IMR-90 (cell line): ENCODE results near the gene SMIM22. TPM values are rescaled to one million over a fixed set of nuclear protein-coding genes. Genes with fewer than 3 reads are reported as not detected.

Experiments
- ATAC-seq: fragments of 200-7000 bp; cut with Tn5 transposase; 2 replicates; pipeline ENCODE4 v1.9.1; 2020; ENCODE audit warnings: low read depth, mild to moderate bottlenecking, moderate library complexity
- BruUV-seq: library from RNA; stranded (reverse); fragments of 400-500 nt; replicated peaks from 2 replicates; lab custom pipeline; 2021; lab: Mats Ljungman, UMichigan
- CTCF ChIA-PET: fragments of 300-600 bp; formaldehyde crosslinking; extraction: SDS; loops from one replicate; lab custom pipeline; 2021; ENCODE audit warnings: antibody characterized with exemption; lab: Yijun Ruan, JAX
- POLR2A ChIA-PET: fragments of 300-600 bp; sonication (Branson Sonifier 250); formaldehyde crosslinking; loops from one replicate; lab custom pipeline; 2022; ENCODE audit warnings: antibody characterized with exemption; ENCODE audit not compliant: unreplicated experiment; lab: Charles Lee
- DNase-seq: peaks from one replicate; pipeline ENCODE4 v3.0.0; 2013
- H2AFZ ChIP-seq: replicated peaks from 2 replicates; pipeline ENCODE3; 2013; ENCODE audit warnings: low read length, mild to moderate bottlenecking; ENCODE audit not compliant: poor library complexity
- H2AK5ac ChIP-seq: 2 replicates; pipeline ENCODE4 v1.6.1; 2013; ENCODE audit warnings: low read depth, low read length, inconsistent platforms
- H2AK9ac ChIP-seq: replicated peaks from 2 replicates; pipeline ENCODE3; 2013; ENCODE audit warnings: mild to moderate bottlenecking, low read depth, low read length, moderate library complexity; ENCODE audit not compliant: poor library complexity
- H2BK120ac ChIP-seq: 2 replicates; pipeline ENCODE4 v1.6.1; 2013; ENCODE audit warnings: low read depth, low read length, inconsistent platforms
- H2BK15ac ChIP-seq: 3 replicates; pipeline ENCODE4 v1.6.1; 2013; ENCODE audit warnings: low read depth, low read length, inconsistent platforms
- H2BK20ac ChIP-seq: 2 replicates; pipeline ENCODE4 v1.6.1; 2013; ENCODE audit warnings: low read depth, mild to moderate bottlenecking, inconsistent platforms, low read length, moderate library complexity
- H2BK5ac ChIP-seq: 2 replicates; pipeline ENCODE4 v1.6.1; 2013; ENCODE audit warnings: mild to moderate bottlenecking, low read depth, low read length, inconsistent platforms; ENCODE audit not compliant: poor library complexity, severe bottlenecking
- H3K14ac ChIP-seq: replicated peaks from 2 replicates; pipeline ENCODE4 v1.6.1; 2013; ENCODE audit warnings: low read depth, low read length, inconsistent platforms
- H3K18ac ChIP-seq: 2 replicates; pipeline ENCODE4 v1.6.1; 2013; ENCODE audit warnings: low read depth, low read length, control low read depth
- H3K23ac ChIP-seq: 2 replicates; pipeline ENCODE4 v1.6.1; 2013; ENCODE audit warnings: low read depth, low read length, inconsistent platforms
- H3K27ac ChIP-seq: 2 replicates; pipeline ENCODE4 v1.5.1; 2013; ENCODE audit warnings: mild to moderate bottlenecking, control low read depth, low read length; ENCODE audit not compliant: insufficient read depth
- H3K27me3 ChIP-seq: 2 replicates; pipeline ENCODE4 v1.6.1; 2013; ENCODE audit warnings: low read length; ENCODE audit not compliant: control insufficient read depth, insufficient read depth
- H3K36me3 ChIP-seq: 2 replicates; pipeline ENCODE4 v1.6.1; 2013; ENCODE audit warnings: low read length, mixed read lengths; ENCODE audit not compliant: control insufficient read depth, insufficient read depth
- H3K4ac ChIP-seq: 2 replicates; pipeline ENCODE4 v1.6.1; 2013; ENCODE audit warnings: low read depth, low read length, inconsistent platforms
- H3K4me1 ChIP-seq: 2 replicates; pipeline ENCODE4 v1.6.1; 2013; ENCODE audit warnings: low read length, mixed read lengths; ENCODE audit not compliant: control insufficient read depth, insufficient read depth
- H3K4me2 ChIP-seq: 2 replicates; pipeline ENCODE4 v1.6.1; 2013; ENCODE audit warnings: low read depth, mild to moderate bottlenecking, control low read depth, low read length, moderate library complexity
- H3K4me3 ChIP-seq: 2 replicates; pipeline ENCODE4 v1.5.1; 2013; ENCODE audit warnings: low read depth, mild to moderate bottlenecking, control low read depth, low read length, moderate library complexity; ENCODE audit not compliant: insufficient read depth
- H3K56ac ChIP-seq: 2 replicates; pipeline ENCODE4 v1.6.1; 2013; ENCODE audit warnings: low read length, inconsistent platforms; ENCODE audit not compliant: insufficient read depth; ENCODE audit errors: extremely low read depth
- H3K79me1 ChIP-seq, 2 experiments: 2 replicates each; pipeline ENCODE4 v1.6.1; 2013; ENCODE audit warnings: low read length in 2 of 2, inconsistent platforms in 1 of 2, low read depth in 1 of 2
- H3K9ac ChIP-seq: 2 replicates; pipeline ENCODE4 v1.6.1; 2013; ENCODE audit warnings: low read depth, low read length, control low read depth
- H3K9me1 ChIP-seq: 2 replicates; pipeline ENCODE4 v1.6.1; 2013; ENCODE audit warnings: low read length, inconsistent platforms; ENCODE audit not compliant: insufficient read depth
- H3K9me3 ChIP-seq: 2 replicates; pipeline ENCODE4 v1.6.1; 2013; ENCODE audit warnings: low read length; ENCODE audit not compliant: control insufficient read depth, insufficient read depth
- H4K20me1 ChIP-seq: 2 replicates; pipeline ENCODE4 v1.6.1; 2013; ENCODE audit warnings: low read length, inconsistent platforms; ENCODE audit not compliant: insufficient read depth
- H4K5ac ChIP-seq: 2 replicates; pipeline ENCODE4 v1.6.1; 2013; ENCODE audit warnings: mild to moderate bottlenecking, low read depth, low read length, control low read depth
- H4K8ac ChIP-seq, 2 experiments: 2 replicates each; pipeline ENCODE4 v1.6.1; 2013; ENCODE audit warnings: low read depth in 2 of 2, low read length in 2 of 2, control low read depth in 1 of 2, inconsistent platforms in 1 of 2
- H4K91ac ChIP-seq: 2 replicates; pipeline ENCODE4 v1.6.1; 2013; ENCODE audit warnings: low read depth, low read length, inconsistent platforms; ENCODE audit not compliant: insufficient read depth
- BHLHE40 ChIP-seq: fragments of 150-350 bp; IDR thresholded peaks from 2 replicates; pipeline ENCODE4 v1.6.1; 2016; ENCODE audit warnings: mild to moderate bottlenecking, low read depth, low read length
- CEBPB ChIP-seq: IDR thresholded peaks from 2 replicates; pipeline ENCODE4 v1.6.1; 2012; ENCODE audit warnings: low read depth, low read length, improper control_type of control experiment
- CHD1 ChIP-seq: IDR thresholded peaks from 2 replicates; pipeline ENCODE4 v1.6.1; 2012; ENCODE audit warnings: low read depth, low read length, improper control_type of control experiment
- FOS ChIP-seq: fragments of 150-350 bp; IDR thresholded peaks from 2 replicates; pipeline ENCODE4 v1.6.1; 2016; ENCODE audit warnings: low read depth, low read length
- MAFK ChIP-seq: IDR thresholded peaks from 2 replicates; pipeline ENCODE4 v1.6.1; 2012; ENCODE audit warnings: low read depth, low read length, improper control_type of control experiment
- MAZ ChIP-seq: IDR thresholded peaks from 2 replicates; pipeline ENCODE4 v1.6.1; 2012; ENCODE audit warnings: low read depth, mild to moderate bottlenecking, low read length, improper control_type of control experiment, moderate library complexity, borderline replicate concordance
- MXI1 ChIP-seq: IDR thresholded peaks from 2 replicates; pipeline ENCODE4 v1.6.1; 2012; ENCODE audit warnings: low read depth, mild to moderate bottlenecking, low read length, moderate library complexity, borderline replicate concordance
- NFE2L2 ChIP-seq: fragments of 150-350 bp; IDR thresholded peaks from 2 replicates; pipeline ENCODE4 v1.6.1; 2016; ENCODE audit warnings: low read depth, mild to moderate bottlenecking, low read length
- POLR2A ChIP-seq: IDR thresholded peaks from 2 replicates; pipeline ENCODE4 v1.6.1; 2012; ENCODE audit warnings: mild to moderate bottlenecking, low read depth, low read length
- RAD21 ChIP-seq: IDR thresholded peaks from 2 replicates; pipeline ENCODE4 v1.6.1; 2012; ENCODE audit warnings: low read length, improper control_type of control experiment
- RCOR1 ChIP-seq: IDR thresholded peaks from 2 replicates; pipeline ENCODE4 v1.6.1; 2012; ENCODE audit warnings: mild to moderate bottlenecking, low read length, improper control_type of control experiment; ENCODE audit not compliant: insufficient replicate concordance
- RFX5 ChIP-seq: IDR thresholded peaks from 2 replicates; pipeline ENCODE4 v1.8.0; 2012; ENCODE audit warnings: low read depth, mild to moderate bottlenecking, low read length, moderate library complexity
- SMC3 ChIP-seq: fragments of 150-350 bp; IDR thresholded peaks from 2 replicates; pipeline ENCODE4 v1.6.1; 2016; ENCODE audit warnings: low read depth, mild to moderate bottlenecking, antibody characterized with exemption, low read length, moderate library complexity
- WGBS, 2 experiments: methylation state at CpG; one replicate each; pipeline versions ENCODE4 v1.1.5 to v1.1.7; 2013; ENCODE audit warnings: missing lambda C conversion rate in 2 of 2; ENCODE audit not compliant: insufficient read length in 1 of 2; ENCODE audit errors: extremely low coverage in 2 of 2; 5-methylcytosine and 5-hydroxymethylcytosine counted together
- dilution Hi-C: fragments of 300-500 bp; cut with HindIII; formaldehyde crosslinking; loops from one replicate; pipeline ENCODE4 v1.14.3; 2018; ENCODE audit warnings: low sequenced_read_pairs; ENCODE audit not compliant: unreplicated experiment
- in situ Hi-C: fragments of 300-500 bp; cut with MboI; formaldehyde crosslinking; loops from 3 replicates; pipeline ENCODE4 v1.14.3; 2019; ENCODE audit warnings: low sequenced_read_pairs, inconsistent platforms, mixed read lengths
- intact Hi-C: fragments of 100-400 bp; cut with micrococcal nuclease; formaldehyde crosslinking; loops from 2 replicates; pipeline ENCODE4 v1.10.0; 2022
- polyA plus RNA-seq, 3 experiments: library from polyadenylated mRNA; depleted of rRNA; stranded (reverse); fragments of >200 nt; gene quantifications; 2 replicates each; pipeline ENCODE4 v1.2.3, GENCODE V29; 2012; ENCODE audit warnings: low replicate concordance in 1 of 3
- total RNA-seq: library from RNA; depleted of rRNA; stranded (reverse); fragments of >200 nt; gene quantifications from 2 replicates; pipeline ENCODE4 v1.2.3, GENCODE V29; 2012
- TF ChIP-seq, protein P1 (sequence below): fragments of 150-350 bp; IDR thresholded peaks from 2 replicates; pipeline ENCODE4 v1.6.1; 2016; ENCODE audit warnings: low read depth, mild to moderate bottlenecking, low read length, moderate library complexity, borderline replicate concordance
- TF ChIP-seq, protein P2 (sequence below): fragments of 150-350 bp; IDR thresholded peaks from 2 replicates; pipeline ENCODE4 v1.6.1; 2017; ENCODE audit warnings: mild to moderate bottlenecking, antibody characterized with exemption, low read length, low read depth
- TF ChIP-seq, protein P3 (sequence below): conservative IDR thresholded peaks from 2 replicates; pipeline ENCODE4 v1.5.1; 2012; ENCODE audit warnings: mild to moderate bottlenecking, low read depth, low read length, improper control_type of control experiment

Gene SMIM22
- total and polyA plus RNA-seq, 2 of the 4 experiments (the other 2 are of a cell fraction) = not detected

DNA sequence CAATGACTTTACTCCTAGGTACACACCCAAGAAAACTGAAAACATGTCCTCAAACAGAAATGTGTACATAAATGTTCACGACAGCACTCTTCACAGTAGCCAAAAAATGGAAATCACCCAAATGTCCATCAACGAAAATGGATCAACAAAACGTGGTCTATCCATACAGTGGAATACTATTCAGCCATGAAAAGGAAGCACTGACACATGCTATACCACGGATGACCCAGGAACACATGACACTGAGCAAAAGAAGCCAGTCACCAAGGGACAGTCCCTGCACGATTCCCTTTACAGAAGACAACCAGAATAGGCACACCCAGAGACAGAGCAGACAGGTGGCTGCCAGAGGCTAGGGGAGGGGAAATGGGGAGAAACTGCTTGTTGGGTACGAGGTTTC is 39.5 kb upstream of the SMIM22 start:
- Histone ChIP-seq H4K20me1 (peaks cover 5% of the 10 kb centered on the region; the same call in 1 of the 2 replicates), H2AFZ (no peak overlapping the region), H2BK120ac (no peak overlapping the region), H3K9me1 (no peaks in the 10 kb centered on the region), H3K27me3 (no peaks in the 10 kb centered on the region), H3K56ac (no peak overlapping the region), H3K9ac (no peak overlapping the region), H2AK5ac (no peak overlapping the region), H3K4me1 (no peaks in the 10 kb centered on the region), H3K4ac (no peak overlapping the region), H3K9me3 (peaks cover 4% of the 10 kb centered on the region), H3K18ac (no peak overlapping the region), H2AK9ac (peak overlapping the region; percentile 70), H3K27ac (no peak overlapping the region), H3K36me3 (peaks cover 69% of the 10 kb centered on the region), H4K91ac (no peak overlapping the region), H3K23ac (no peak overlapping the region), H3K14ac (no peak overlapping the region), H2BK20ac (no peak overlapping the region), H2BK5ac (no peak overlapping the region), H2BK15ac (no peak overlapping the region), H3K4me3 (no peak overlapping the region), H4K5ac (no peak overlapping the region), H3K4me2 (no peak overlapping the region), H4K8ac (no peak overlapping the region), H3K79me1 (peaks cover 5 to 6% of the 10 kb centered on the region in 2 experiments; a peak in 3 of 4 replicates)
- BruUV-seq = no TSS peak
- dilution Hi-C loops (no loop called here), in situ Hi-C loops (no loop called here), intact Hi-C loops (no loop called here)
- ATAC-seq (no peak), DNase-seq (no peak)
- ChIA-PET POLR2A (no interaction called here), CTCF (no interaction called here)
- WGBS, 2 experiments = 100% methylated on average over 3 of the region's 6 CpGs; no CpG with 5 or more reads in 1 of the 2 experiments
- TF ChIP-seq FOS (no peak), MXI1 (no peak), MAFK (no peak), RFX5 (no peak), RCOR1 (no peak), RAD21 (no peak), MAZ (no peak), CHD1 (no peak), SMC3 (no peak), POLR2A (no peak), BHLHE40 (no peak), CEBPB (no peak), NFE2L2 (no peak)
- TF ChIP-seq, protein P1, sequence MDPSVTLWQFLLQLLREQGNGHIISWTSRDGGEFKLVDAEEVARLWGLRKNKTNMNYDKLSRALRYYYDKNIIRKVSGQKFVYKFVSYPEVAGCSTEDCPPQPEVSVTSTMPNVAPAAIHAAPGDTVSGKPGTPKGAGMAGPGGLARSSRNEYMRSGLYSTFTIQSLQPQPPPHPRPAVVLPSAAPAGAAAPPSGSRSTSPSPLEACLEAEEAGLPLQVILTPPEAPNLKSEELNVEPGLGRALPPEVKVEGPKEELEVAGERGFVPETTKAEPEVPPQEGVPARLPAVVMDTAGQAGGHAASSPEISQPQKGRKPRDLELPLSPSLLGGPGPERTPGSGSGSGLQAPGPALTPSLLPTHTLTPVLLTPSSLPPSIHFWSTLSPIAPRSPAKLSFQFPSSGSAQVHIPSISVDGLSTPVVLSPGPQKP = no peak
- TF ChIP-seq, protein P2, sequence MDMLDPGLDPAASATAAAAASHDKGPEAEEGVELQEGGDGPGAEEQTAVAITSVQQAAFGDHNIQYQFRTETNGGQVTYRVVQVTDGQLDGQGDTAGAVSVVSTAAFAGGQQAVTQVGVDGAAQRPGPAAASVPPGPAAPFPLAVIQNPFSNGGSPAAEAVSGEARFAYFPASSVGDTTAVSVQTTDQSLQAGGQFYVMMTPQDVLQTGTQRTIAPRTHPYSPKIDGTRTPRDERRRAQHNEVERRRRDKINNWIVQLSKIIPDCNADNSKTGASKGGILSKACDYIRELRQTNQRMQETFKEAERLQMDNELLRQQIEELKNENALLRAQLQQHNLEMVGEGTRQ = no peak
- TF ChIP-seq, protein P3, sequence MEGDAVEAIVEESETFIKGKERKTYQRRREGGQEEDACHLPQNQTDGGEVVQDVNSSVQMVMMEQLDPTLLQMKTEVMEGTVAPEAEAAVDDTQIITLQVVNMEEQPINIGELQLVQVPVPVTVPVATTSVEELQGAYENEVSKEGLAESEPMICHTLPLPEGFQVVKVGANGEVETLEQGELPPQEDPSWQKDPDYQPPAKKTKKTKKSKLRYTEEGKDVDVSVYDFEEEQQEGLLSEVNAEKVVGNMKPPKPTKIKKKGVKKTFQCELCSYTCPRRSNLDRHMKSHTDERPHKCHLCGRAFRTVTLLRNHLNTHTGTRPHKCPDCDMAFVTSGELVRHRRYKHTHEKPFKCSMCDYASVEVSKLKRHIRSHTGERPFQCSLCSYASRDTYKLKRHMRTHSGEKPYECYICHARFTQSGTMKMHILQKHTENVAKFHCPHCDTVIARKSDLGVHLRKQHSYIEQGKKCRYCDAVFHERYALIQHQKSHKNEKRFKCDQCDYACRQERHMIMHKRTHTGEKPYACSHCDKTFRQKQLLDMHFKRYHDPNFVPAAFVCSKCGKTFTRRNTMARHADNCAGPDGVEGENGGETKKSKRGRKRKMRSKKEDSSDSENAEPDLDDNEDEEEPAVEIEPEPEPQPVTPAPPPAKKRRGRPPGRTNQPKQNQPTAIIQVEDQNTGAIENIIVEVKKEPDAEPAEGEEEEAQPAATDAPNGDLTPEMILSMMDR = no peak
